HT-29 (cell line): ENCODE results near the gene MGAT1. TPM values are rescaled to one million over a fixed set of nuclear protein-coding genes. Genes with fewer than 3 reads are reported as not detected.
"Not testable (repeated sequence)": the region's sequence is repeated elsewhere in the genome, so short reads cannot be mapped to it uniquely, and the experiment has no call there.

Experiments
- DNase-seq: peaks from one replicate; pipeline ENCODE4 v3.0.0-alpha.2; 2015; ENCODE audit warnings: low spot score
- total RNA-seq: library from RNA; depleted of rRNA; stranded (reverse); fragments of >200 nt; shearing (Covaris generic); gene quantifications from 2 replicates; pipeline ENCODE4 v1.2.3, GENCODE V29; 2014

The MGAT1 gene
- total RNA-seq, 1 experiment from 2014 or later, result 102 TPM

GRCh38 chr5:180786531-180787398 lies 15.8 kb downstream of the MGAT1 start:
- no peak for DNase-seq

DNA sequence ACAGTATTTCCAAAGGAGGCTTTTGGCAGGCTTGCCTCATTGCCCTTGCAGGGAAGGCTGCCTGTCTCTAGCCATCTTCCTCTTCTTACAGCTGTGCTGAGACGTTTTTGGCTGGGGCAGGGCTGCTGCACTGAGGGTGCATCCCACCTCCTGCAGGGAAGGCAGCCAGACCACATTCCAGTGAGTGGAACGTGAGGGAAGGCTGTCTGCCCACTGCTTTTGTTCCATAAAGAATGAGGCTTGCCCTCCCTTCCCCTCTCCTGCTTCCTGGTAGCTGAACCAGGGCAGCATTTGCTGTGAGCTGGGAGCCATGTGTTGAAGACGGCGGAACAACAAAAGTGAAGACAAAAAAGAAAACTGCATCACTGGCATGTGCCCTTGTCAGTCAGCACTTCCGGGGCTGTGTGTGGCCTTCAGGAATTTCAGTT lies 16.8 kb downstream of the MGAT1 start:
- peak; percentile 28 for DNase-seq

DNA sequence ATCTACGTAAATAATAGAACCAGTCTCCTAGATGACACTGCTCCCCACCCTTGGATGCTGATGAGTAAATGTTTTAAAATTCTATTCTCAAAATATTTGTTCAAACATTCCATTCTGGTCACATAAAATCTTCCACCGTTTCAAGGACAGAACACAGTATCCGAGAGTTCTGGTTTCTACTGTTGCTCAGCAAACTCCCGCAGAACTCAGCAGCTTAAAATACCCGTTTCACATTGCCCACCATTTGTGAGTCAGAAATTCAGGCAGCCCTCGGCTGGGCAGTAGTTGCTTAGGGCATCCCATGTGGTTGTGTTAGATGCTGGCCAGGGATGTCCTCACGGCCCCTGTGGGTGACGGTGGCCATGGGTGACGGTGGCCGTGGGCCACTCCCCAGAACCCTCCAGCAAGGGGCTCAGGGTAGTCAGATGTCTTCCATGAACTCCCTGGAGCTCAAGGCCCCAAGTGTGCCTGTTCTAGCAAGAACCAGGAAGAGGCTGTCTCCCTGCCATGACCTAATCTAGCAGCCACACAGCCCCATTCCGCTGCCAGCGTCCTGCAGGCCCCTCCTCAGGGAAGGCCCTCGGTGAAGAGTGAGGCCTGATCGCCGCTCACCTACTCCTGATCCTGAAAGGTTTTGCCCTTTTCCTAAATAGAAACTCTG lies 17.4 kb downstream of the MGAT1 start:
- no peak for DNase-seq

DNA sequence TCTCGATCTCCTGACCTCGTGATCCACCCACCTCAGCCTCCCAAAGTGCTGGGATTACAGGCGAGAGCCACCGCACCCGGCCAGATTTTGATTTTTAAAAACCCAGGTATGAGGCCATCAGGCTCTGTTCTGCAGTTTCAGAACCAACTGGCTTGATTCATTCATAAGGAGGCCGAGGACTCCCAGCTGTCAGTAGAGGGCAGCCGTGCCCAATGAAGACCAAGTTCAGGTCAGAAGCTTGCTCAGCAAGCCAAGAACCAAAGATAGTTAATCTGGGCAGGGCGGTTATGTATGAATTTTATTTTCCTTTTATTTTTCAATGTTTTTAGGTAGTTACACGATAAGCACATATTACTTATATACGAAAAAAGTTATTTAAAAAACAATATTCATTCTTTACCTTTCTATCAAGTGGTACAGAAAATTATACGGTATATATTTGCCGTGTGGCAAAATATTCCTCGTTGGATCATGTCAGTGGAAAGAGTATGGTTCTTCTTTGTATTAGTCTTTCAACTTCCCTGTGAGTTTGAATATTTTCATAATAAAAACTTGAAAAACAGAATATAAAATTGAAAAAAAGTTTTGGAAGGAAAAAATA lies 18.0 kb downstream of the MGAT1 start:
- DNase-seq, result peak; percentile 81

- DNase-seq, result no peak
These were observed 19.1 kb downstream of the MGAT1 start for GRCh38 chr5:180783340-180784052.

GRCh38 chr5:180782748-180783147 lies 19.9 kb downstream of the MGAT1 start:
- no peak for DNase-seq

GRCh38 chr5:180781900-180782326 lies 20.7 kb downstream of the MGAT1 start:
- not testable (repeated sequence) for DNase-seq

DNA sequence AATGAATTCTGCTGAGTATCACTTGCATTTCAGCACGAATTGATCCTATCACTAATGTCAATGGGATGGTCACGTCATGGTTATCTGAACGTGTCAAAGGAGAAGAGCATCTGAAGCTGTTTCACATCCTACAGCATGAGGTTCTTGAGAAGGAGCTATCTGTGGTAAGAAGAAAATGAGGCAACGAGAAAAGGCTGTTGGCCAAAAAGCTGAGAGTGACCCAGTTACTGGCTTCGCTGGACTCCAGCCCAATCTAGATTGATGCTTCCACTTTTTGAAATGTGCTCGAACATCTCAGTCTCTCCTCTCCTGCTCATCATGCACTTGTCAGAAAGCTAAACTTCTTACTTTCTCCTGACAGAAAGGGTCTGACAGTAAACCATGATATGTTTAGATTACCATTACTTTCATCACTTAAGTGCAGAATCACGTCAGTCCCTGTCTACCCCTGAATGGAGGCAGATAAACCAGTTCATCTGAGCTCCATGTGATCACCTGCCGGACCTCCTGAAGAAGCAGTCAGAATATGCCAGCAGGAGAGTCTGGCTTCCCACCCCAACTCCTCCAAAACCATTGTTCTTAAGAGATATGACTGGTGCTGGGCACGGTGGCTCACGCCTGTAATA lies 22.5 kb downstream of the MGAT1 start:
- no peak for DNase-seq

- no peak for DNase-seq
These were observed 25.1 kb downstream of the MGAT1 start for GRCh38 chr5:180777475-180777874.

- no peak for DNase-seq
These were observed 26.2 kb downstream of the MGAT1 start for GRCh38 chr5:180776376-180776775.

GRCh38 chr5:180775624-180776023 lies 27.0 kb downstream of the MGAT1 start:
- DNase-seq, result no peak

- DNase-seq, result no peak
These were observed 30.8 kb downstream of the MGAT1 start for GRCh38 chr5:180771839-180772238.

GRCh38 chr5:180769821-180770220 lies 32.8 kb downstream of the MGAT1 start:
- peak; percentile 12 for DNase-seq

DNA sequence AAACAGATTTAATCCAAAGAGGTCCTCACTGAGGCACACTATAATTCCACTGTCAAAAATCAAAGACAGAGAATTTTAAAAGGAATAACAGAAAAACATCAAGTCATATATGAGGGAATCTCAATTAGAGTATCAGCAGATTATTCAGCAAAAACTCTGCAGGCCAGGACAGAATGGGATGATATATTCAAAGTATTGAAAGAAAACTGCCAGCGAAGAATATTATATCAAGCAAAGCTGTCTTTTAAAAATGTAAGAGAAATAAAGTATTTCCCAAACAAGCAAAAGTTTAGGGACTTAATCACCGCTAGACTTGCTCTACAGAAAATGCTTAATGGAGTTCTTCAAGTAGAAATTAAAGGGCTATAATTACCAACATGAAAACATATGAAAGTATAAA lies 47.0 kb downstream of the MGAT1 start:
- DNase-seq, result no peak

DNA sequence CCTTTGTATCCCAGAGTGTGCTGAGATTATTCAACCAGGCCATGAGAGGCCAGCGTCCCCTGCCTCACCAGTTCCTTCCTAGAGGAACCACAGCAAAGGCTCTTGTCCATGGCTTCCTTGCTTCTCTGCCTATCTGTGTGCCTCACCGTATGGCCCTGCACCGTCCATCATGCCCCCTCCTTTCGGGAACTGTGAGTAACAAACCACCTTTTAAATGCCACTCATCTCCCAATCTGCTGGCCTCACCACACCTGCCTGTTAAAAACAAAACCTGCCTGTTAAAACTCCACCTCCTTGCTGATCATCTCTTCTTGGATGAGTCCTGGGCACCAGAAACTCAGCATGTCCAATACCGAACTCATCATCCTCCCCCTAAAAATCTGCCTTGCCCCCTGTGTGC lies 58.4 kb downstream of the MGAT1 start:
- DNase-seq, result no peak

DNA sequence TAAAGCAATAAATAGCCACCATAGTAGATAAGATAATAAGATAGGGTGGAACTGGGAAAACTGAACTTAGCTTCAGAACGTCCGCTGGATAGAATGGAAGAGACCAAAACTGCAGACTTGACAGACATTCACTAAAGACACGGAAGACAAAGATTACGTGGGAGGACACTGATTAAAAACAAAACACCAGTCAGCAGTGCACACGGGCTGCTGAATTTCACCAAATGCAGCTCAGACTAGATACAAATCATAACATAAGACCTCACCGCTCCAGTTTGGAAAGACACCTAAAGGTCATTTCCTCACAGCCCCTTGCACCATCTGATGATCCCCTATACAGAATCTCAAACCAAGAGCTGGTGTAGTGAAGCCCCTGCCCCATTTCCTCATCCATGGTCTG lies 59.9 kb downstream of the MGAT1 start:
- DNase-seq, result no peak

GRCh38 chr5:180740953-180741352 lies 61.7 kb downstream of the MGAT1 start:
- DNase-seq, result not testable (repeated sequence)

GRCh38 chr5:180739958-180740357 lies 62.6 kb downstream of the MGAT1 start, which contains the start of gene OR2Y1:
Gene OR2Y1, minus strand, starts transcription at chr5:180740058. Its CDS starts 0 bp downstream, at chr5:180740058.
- no peak for DNase-seq

GRCh38 chr5:180739271-180739670 lies 63.3 kb downstream of the MGAT1 start:
- no peak for DNase-seq

GRCh38 chr5:180736536-180736935 lies 66.1 kb downstream of the MGAT1 start:
- no peak for DNase-seq
